GM06990 (cell line): ENCODE data around the gene EPN3.

Experiments
- DNase-seq: peaks from one replicate; pipeline ENCODE4 v3.0.0-alpha.2; 2011; ENCODE audit not compliant: insufficient read length; ENCODE audit errors: extremely low read depth
- H3K27me3 ChIP-seq: replicated peaks from 2 replicates; pipeline ENCODE4 v1.6.0; 2011; ENCODE audit warnings: low read length; ENCODE audit not compliant: control insufficient read depth, insufficient read depth
- H3K36me3 ChIP-seq: 2 replicates; pipeline ENCODE4 v1.5.1; 2011; ENCODE audit warnings: low read length; ENCODE audit not compliant: control insufficient read depth, insufficient read depth
- H3K4me3 ChIP-seq: replicated peaks from 2 replicates; pipeline ENCODE4 v1.5.1; 2011; ENCODE audit warnings: low read depth, mild to moderate bottlenecking, control low read depth, low read length
- TF ChIP-seq, protein P1 (sequence below): IDR thresholded peaks from 2 replicates; pipeline ENCODE4 v1.5.1; 2011; ENCODE audit warnings: low read length, control low read depth, mild to moderate bottlenecking, inconsistent platforms; ENCODE audit not compliant: insufficient read depth, poor library complexity, severe bottlenecking

Gene EPN3

GRCh38 chr17:50564916-50565315, 32.4 kb downstream of the EPN3 start:
- Histone ChIP-seq H3K4me3 (no peak overlapping the region), H3K27me3 (peaks cover 1% of the 10 kb centered on the region; the same call in 1 of the 2 replicates), H3K36me3 (no peaks in the 10 kb centered on the region)
- TF ChIP-seq, protein P1, sequence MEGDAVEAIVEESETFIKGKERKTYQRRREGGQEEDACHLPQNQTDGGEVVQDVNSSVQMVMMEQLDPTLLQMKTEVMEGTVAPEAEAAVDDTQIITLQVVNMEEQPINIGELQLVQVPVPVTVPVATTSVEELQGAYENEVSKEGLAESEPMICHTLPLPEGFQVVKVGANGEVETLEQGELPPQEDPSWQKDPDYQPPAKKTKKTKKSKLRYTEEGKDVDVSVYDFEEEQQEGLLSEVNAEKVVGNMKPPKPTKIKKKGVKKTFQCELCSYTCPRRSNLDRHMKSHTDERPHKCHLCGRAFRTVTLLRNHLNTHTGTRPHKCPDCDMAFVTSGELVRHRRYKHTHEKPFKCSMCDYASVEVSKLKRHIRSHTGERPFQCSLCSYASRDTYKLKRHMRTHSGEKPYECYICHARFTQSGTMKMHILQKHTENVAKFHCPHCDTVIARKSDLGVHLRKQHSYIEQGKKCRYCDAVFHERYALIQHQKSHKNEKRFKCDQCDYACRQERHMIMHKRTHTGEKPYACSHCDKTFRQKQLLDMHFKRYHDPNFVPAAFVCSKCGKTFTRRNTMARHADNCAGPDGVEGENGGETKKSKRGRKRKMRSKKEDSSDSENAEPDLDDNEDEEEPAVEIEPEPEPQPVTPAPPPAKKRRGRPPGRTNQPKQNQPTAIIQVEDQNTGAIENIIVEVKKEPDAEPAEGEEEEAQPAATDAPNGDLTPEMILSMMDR, result no peak
- no peak for DNase-seq

- Histone ChIP-seq H3K36me3 (no peaks in the 10 kb centered on the region), H3K4me3 (no peak overlapping the region), H3K27me3 (peaks cover 1% of the 10 kb centered on the region; the same call in 1 of the 2 replicates)
- TF ChIP-seq, protein P1, result no peak
- no peak for DNase-seq
Measured at GRCh38 chr17:50565402-50566350, 33.1 kb downstream of the EPN3 start.

DNA sequence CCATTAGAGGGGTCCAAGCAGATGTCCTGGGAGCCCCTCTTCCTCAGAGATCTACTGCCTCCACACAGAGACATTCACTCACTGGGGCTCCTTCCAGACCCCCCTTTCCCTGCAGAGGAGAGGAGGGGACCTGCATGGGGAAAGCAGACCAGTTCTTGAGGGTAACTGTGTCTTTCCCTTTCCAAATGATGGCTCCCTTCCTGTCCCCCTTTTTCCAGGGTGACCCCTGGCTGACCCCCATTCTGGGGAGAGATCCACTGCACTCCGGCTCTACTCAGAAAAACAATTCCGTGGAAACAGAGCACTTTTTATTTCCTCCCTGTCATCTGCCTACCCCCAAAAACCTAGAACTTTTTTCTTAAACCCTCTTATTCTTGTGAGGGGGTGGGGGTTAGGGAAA, 34.4 kb downstream of the EPN3 start:
- peaks cover 1% of the 10 kb centered on the region; the same call in 1 of the 2 replicates for H3K27me3 ChIP-seq
- TF ChIP-seq, protein P1, result no peak
- no peak for DNase-seq
- no peak overlapping the region for H3K4me3 ChIP-seq
- H3K36me3 ChIP-seq, result no peaks in the 10 kb centered on the region

DNA sequence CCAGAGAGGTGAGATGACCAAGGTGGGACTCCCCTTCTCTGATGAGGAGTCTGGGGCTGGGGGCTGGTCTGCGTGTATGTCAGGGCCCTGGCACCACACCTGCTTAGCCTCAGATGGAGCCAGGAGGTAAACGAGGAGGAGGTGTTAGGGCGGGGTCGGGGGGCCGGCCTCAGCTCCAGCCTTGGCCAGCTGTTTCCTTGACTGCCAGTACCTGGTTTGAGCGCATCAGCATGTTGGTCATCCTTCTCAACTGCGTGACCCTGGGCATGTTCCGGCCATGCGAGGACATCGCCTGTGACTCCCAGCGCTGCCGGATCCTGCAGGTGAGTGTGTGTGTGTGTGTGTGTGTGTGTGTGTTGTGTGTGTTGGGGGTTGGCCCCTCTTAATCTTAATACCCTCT, 36.1 kb downstream of the EPN3 start:
- TF ChIP-seq, protein P1, result no peak
- DNase-seq, result no peak
- H3K27me3 ChIP-seq, result no peaks in the 10 kb centered on the region; the same call in 1 of the 2 replicates
- no peaks in the 10 kb centered on the region for H3K36me3 ChIP-seq
- H3K4me3 ChIP-seq, result no peak overlapping the region

GRCh38 chr17:50569592-50569991, 37.1 kb downstream of the EPN3 start:
- H3K36me3 ChIP-seq, result no peaks in the 10 kb centered on the region
- no peaks in the 10 kb centered on the region; the same call in 1 of the 2 replicates for H3K27me3 ChIP-seq
- no peak for DNase-seq
- no peak overlapping the region for H3K4me3 ChIP-seq
- TF ChIP-seq, protein P1, result no peak
